ENCODE data around the gene NWD2.

NWD2 gene

DNA sequence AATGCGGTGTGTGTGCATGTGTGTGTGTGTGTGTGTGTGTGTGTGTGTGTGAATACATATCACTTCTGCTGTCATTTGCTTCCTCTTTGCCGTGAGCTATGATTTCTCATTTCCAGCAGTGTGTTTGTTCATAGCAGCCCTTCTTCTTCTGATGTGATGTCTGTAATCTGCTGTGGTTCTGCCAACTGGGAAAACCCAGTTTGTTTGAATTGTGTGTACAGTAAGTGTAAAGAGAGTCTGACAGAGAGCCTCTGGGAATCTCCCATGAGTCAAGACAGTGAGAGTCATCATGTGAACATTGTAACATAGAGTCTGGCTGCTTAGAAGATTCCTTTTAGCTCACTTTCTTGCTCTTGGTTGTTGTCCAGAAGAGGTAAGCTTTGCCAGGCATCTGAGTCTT, 8.4 kb upstream of the NWD2 start:
- no peak overlapping the region for H3K9ac ChIP-seq (ENCODE audit: low read depth, low read length)
- no peaks in the 10 kb centered on the region for H3K9me3 ChIP-seq (ENCODE audit: insufficient read depth, low read length, severe bottlenecking)
- H3K27me3 ChIP-seq (ENCODE audit: insufficient read depth, low read length, poor library complexity), result no peaks in the 10 kb centered on the region
- H3K36me3 ChIP-seq (ENCODE audit: insufficient read depth, low read length), result no peaks in the 10 kb centered on the region
- no peaks in the 10 kb centered on the region for H3K4me1 ChIP-seq (ENCODE audit: insufficient read depth, low read length)
- DNase-seq, result no peak
- no peak for ATAC-seq (ENCODE audit: insufficient read depth, low read depth)
- no peaks in the 10 kb centered on the region for H3K79me2 ChIP-seq (ENCODE audit: insufficient read depth, low read length)
- TF ChIP-seq EZH2 (IDR thresholded peaks at IDR 0.05; ENCODE audit: borderline replicate concordance, low read depth, low read length, severe bottlenecking), result no peak
- TF ChIP-seq, protein P1, sequence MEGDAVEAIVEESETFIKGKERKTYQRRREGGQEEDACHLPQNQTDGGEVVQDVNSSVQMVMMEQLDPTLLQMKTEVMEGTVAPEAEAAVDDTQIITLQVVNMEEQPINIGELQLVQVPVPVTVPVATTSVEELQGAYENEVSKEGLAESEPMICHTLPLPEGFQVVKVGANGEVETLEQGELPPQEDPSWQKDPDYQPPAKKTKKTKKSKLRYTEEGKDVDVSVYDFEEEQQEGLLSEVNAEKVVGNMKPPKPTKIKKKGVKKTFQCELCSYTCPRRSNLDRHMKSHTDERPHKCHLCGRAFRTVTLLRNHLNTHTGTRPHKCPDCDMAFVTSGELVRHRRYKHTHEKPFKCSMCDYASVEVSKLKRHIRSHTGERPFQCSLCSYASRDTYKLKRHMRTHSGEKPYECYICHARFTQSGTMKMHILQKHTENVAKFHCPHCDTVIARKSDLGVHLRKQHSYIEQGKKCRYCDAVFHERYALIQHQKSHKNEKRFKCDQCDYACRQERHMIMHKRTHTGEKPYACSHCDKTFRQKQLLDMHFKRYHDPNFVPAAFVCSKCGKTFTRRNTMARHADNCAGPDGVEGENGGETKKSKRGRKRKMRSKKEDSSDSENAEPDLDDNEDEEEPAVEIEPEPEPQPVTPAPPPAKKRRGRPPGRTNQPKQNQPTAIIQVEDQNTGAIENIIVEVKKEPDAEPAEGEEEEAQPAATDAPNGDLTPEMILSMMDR (IDR thresholded peaks at IDR 0.05; ENCODE audit: borderline replicate concordance, extremely low read depth, low read length, poor library complexity, severe bottlenecking), result no peak
- no peak overlapping the region for H3K27ac ChIP-seq (ENCODE audit: low read length)
- H4K20me1 ChIP-seq (ENCODE audit: insufficient read depth, low read length), result no peaks in the 10 kb centered on the region
- no peak overlapping the region for H3K4me2 ChIP-seq (ENCODE audit: insufficient read depth, low read length)
- no peak overlapping the region for H2AFZ ChIP-seq (ENCODE audit: low read depth, low read length)
- no peak overlapping the region for H3K4me3 ChIP-seq (ENCODE audit: low read depth in 1 of 2, low read length in 2 of 2)

DNA sequence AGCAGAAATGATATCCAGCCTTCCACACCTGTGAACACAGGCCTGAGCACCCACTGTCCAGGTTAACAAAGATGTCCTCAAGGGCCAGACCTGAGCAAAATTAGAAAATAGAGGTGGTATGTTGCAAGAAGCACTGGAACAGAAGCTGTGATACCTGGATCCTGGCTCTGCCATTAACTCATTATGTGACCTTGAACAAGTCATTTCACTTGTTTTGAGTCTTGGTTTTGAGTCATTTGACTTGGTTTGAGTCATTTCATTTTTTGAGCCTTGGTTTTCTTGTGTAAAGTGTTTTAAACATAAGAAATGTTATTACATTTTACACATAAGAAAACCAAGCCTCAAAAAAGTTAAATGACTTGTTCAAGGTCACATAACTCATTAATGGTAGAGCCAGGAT, 2.9 kb upstream of the NWD2 start:
- H3K79me2 ChIP-seq (ENCODE audit: insufficient read depth, low read length), result no peaks in the 10 kb centered on the region

DNA sequence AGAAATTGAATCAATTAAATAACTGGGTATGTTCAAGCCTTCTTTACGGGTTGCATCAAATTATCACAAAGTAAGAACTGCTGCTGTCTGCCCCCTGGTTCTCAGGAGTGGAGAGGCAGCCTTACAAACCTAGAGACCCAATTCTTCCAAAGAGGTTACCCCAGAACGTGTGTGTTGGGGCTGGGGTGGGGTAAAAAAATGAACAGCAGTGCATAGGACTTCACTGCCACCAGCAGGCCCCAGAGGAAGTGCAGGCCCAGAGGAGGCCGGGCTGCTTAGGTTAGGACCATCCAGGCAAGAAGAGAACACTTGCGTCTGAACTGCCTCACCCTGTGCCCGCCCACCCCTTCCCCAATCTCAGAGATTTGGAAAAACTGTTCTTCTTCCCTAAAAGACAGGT, 1.5 kb upstream of the NWD2 start:
- Histone ChIP-seq H3K27ac (ENCODE audit: low read length) (no peak overlapping the region), H3K79me2 (ENCODE audit: insufficient read depth, low read length) (no peaks in the 10 kb centered on the region), H3K4me2 (ENCODE audit: insufficient read depth, low read length) (no peak overlapping the region), H3K27me3 (ENCODE audit: insufficient read depth, low read length, poor library complexity) (peaks cover under 1% of the 10 kb centered on the region), H3K36me3 (ENCODE audit: insufficient read depth, low read length) (no peaks in the 10 kb centered on the region), H4K20me1 (ENCODE audit: insufficient read depth, low read length) (no peaks in the 10 kb centered on the region), H3K4me3 (ENCODE audit: low read depth in 1 of 2, low read length in 2 of 2) (no peak overlapping the region), H2AFZ (ENCODE audit: low read depth, low read length) (no peak overlapping the region), H3K9ac (ENCODE audit: low read depth, low read length) (no peak overlapping the region), H3K9me3 (ENCODE audit: insufficient read depth, low read length, severe bottlenecking) (no peaks in the 10 kb centered on the region), H3K4me1 (ENCODE audit: insufficient read depth, low read length) (no peaks in the 10 kb centered on the region)
- TF ChIP-seq, protein P1 (IDR thresholded peaks at IDR 0.05; ENCODE audit: borderline replicate concordance, extremely low read depth, low read length, poor library complexity, severe bottlenecking), result peak; percentile 19
- TF ChIP-seq EZH2 (IDR thresholded peaks at IDR 0.05; ENCODE audit: borderline replicate concordance, low read depth, low read length, severe bottlenecking), result no peak
- DNase-seq, result no peak
- peak; percentile 45; the same call in 1 of the 3 replicates for ATAC-seq (ENCODE audit: insufficient read depth, low read depth)

More for the DNA sequence above, 2.9 kb upstream of the NWD2 start:
- Histone ChIP-seq H3K9ac (ENCODE audit: low read depth, low read length) (no peak overlapping the region), H3K36me3 (ENCODE audit: insufficient read depth, low read length) (no peaks in the 10 kb centered on the region), H3K4me2 (ENCODE audit: insufficient read depth, low read length) (no peak overlapping the region), H3K9me3 (ENCODE audit: insufficient read depth, low read length, severe bottlenecking) (no peaks in the 10 kb centered on the region), H3K4me1 (ENCODE audit: insufficient read depth, low read length) (no peaks in the 10 kb centered on the region), H2AFZ (ENCODE audit: low read depth, low read length) (no peak overlapping the region), H3K27ac (ENCODE audit: low read length) (no peak overlapping the region), H3K4me3 (ENCODE audit: low read depth in 1 of 2, low read length in 2 of 2) (no peak overlapping the region), H4K20me1 (ENCODE audit: insufficient read depth, low read length) (no peaks in the 10 kb centered on the region), H3K27me3 (ENCODE audit: insufficient read depth, low read length, poor library complexity) (no peaks in the 10 kb centered on the region)
- ATAC-seq (ENCODE audit: insufficient read depth, low read depth), result no peak
- DNase-seq, result no peak
- TF ChIP-seq, protein P1 (IDR thresholded peaks at IDR 0.05; ENCODE audit: borderline replicate concordance, extremely low read depth, low read length, poor library complexity, severe bottlenecking), result no peak
- no peak for TF ChIP-seq EZH2 (IDR thresholded peaks at IDR 0.05; ENCODE audit: borderline replicate concordance, low read depth, low read length, severe bottlenecking)
